ENCODE results near the gene ZKSCAN3.

ZKSCAN3 gene

GRCh38 chr6:28333047-28333446 is 16.7 kb upstream of the ZKSCAN3 start:
- H3K4me3 ChIP-seq (ENCODE audit: low read length): no peak overlapping the region
- no peaks in the 10 kb centered on the region for H3K27me3 ChIP-seq (ENCODE audit: control insufficient read depth, insufficient read depth, low read length)
- H3K4me1 ChIP-seq (ENCODE audit: control insufficient read depth, low read depth, low read length): peaks cover 15% of the 10 kb centered on the region
- H3K9me3 ChIP-seq (ENCODE audit: control insufficient read depth, low read depth, low read length): no peaks in the 10 kb centered on the region
- H3K27ac ChIP-seq (ENCODE audit: low read length): no peak overlapping the region
- H3K9ac ChIP-seq (ENCODE audit: low read length): no peak overlapping the region
- no peaks in the 10 kb centered on the region for H3K36me3 ChIP-seq (ENCODE audit: control insufficient read depth, low read depth, low read length)

- H3K9me3 ChIP-seq (ENCODE audit: control insufficient read depth, low read depth, low read length): no peaks in the 10 kb centered on the region
- no peak overlapping the region for H3K4me3 ChIP-seq (ENCODE audit: low read length)
- H3K27ac ChIP-seq (ENCODE audit: low read length): no peak overlapping the region
- H3K4me1 ChIP-seq (ENCODE audit: control insufficient read depth, low read depth, low read length): peaks cover 15% of the 10 kb centered on the region
- no peak overlapping the region for H3K9ac ChIP-seq (ENCODE audit: low read length)
- H3K27me3 ChIP-seq (ENCODE audit: control insufficient read depth, insufficient read depth, low read length): no peaks in the 10 kb centered on the region
- no peaks in the 10 kb centered on the region for H3K36me3 ChIP-seq (ENCODE audit: control insufficient read depth, low read depth, low read length)
Measured at GRCh38 chr6:28333599-28334018, 16.1 kb upstream of the ZKSCAN3 start.

GRCh38 chr6:28334286-28335039 is 15.3 kb upstream of the ZKSCAN3 start:
- Histone ChIP-seq H3K9ac (ENCODE audit: low read length) (peak overlapping the region; percentile 100), H3K4me3 (ENCODE audit: low read length) (peak overlapping the region; percentile 90), H3K27ac (ENCODE audit: low read length) (peak overlapping the region; percentile 100)

GRCh38 chr6:28335040-28335563 is 14.6 kb upstream of the ZKSCAN3 start:
- Histone ChIP-seq H3K4me3 (ENCODE audit: low read length) (peak overlapping the region; percentile 90), H3K27me3 (ENCODE audit: control insufficient read depth, insufficient read depth, low read length) (no peaks in the 10 kb centered on the region), H3K4me1 (ENCODE audit: control insufficient read depth, low read depth, low read length) (peaks cover 15% of the 10 kb centered on the region), H3K36me3 (ENCODE audit: control insufficient read depth, low read depth, low read length) (no peaks in the 10 kb centered on the region), H3K9ac (ENCODE audit: low read length) (peak overlapping the region; percentile 100), H3K9me3 (ENCODE audit: control insufficient read depth, low read depth, low read length) (no peaks in the 10 kb centered on the region), H3K27ac (ENCODE audit: low read length) (peak overlapping the region; percentile 100)

More at GRCh38 chr6:28334286-28335039, 15.3 kb upstream of the ZKSCAN3 start:
- Histone ChIP-seq H3K4me1 (ENCODE audit: control insufficient read depth, low read depth, low read length) (peaks cover 15% of the 10 kb centered on the region), H3K36me3 (ENCODE audit: control insufficient read depth, low read depth, low read length) (no peaks in the 10 kb centered on the region), H3K9me3 (ENCODE audit: control insufficient read depth, low read depth, low read length) (no peaks in the 10 kb centered on the region), H3K27me3 (ENCODE audit: control insufficient read depth, insufficient read depth, low read length) (no peaks in the 10 kb centered on the region)

GRCh38 chr6:28335564-28336283 is 14.0 kb upstream of the ZKSCAN3 start, which contains the start of gene ZSCAN31:
TSS of gene ZSCAN31 (minus strand) at chr6:28336148. CDS start at chr6:28329683, 6,465 bp downstream.
- no peaks in the 10 kb centered on the region for H3K27me3 ChIP-seq (ENCODE audit: control insufficient read depth, insufficient read depth, low read length)
- peaks cover 15% of the 10 kb centered on the region for H3K4me1 ChIP-seq (ENCODE audit: control insufficient read depth, low read depth, low read length)
- no peaks in the 10 kb centered on the region for H3K36me3 ChIP-seq (ENCODE audit: control insufficient read depth, low read depth, low read length)
- H3K9me3 ChIP-seq (ENCODE audit: control insufficient read depth, low read depth, low read length): no peaks in the 10 kb centered on the region
- peak within 1 kb of the TSS; percentile 90 for H3K4me3 ChIP-seq (ENCODE audit: low read length)
- peak within 1 kb of the TSS; percentile 100 for H3K9ac ChIP-seq (ENCODE audit: low read length)
- H3K27ac ChIP-seq (ENCODE audit: low read length): peak within 1 kb of the TSS; percentile 100

- Histone ChIP-seq H3K9me3 (ENCODE audit: control insufficient read depth, low read depth, low read length) (no peaks in the 10 kb centered on the region), H3K9ac (ENCODE audit: low read length) (peak overlapping the region; percentile 100), H3K27me3 (ENCODE audit: control insufficient read depth, insufficient read depth, low read length) (no peaks in the 10 kb centered on the region), H3K27ac (ENCODE audit: low read length) (peak overlapping the region; percentile 100), H3K4me3 (ENCODE audit: low read length) (peak overlapping the region; percentile 90), H3K4me1 (ENCODE audit: control insufficient read depth, low read depth, low read length) (peaks cover 15% of the 10 kb centered on the region), H3K36me3 (ENCODE audit: control insufficient read depth, low read depth, low read length) (no peaks in the 10 kb centered on the region)
Measured at GRCh38 chr6:28336284-28337120, 13.2 kb upstream of the ZKSCAN3 start.

GRCh38 chr6:28337121-28337520 is 12.6 kb upstream of the ZKSCAN3 start:
- Histone ChIP-seq H3K27me3 (ENCODE audit: control insufficient read depth, insufficient read depth, low read length) (no peaks in the 10 kb centered on the region), H3K4me3 (ENCODE audit: low read length) (peak overlapping the region; percentile 90), H3K9me3 (ENCODE audit: control insufficient read depth, low read depth, low read length) (no peaks in the 10 kb centered on the region), H3K36me3 (ENCODE audit: control insufficient read depth, low read depth, low read length) (no peaks in the 10 kb centered on the region), H3K4me1 (ENCODE audit: control insufficient read depth, low read depth, low read length) (peaks cover 15% of the 10 kb centered on the region), H3K27ac (ENCODE audit: low read length) (no peak overlapping the region), H3K9ac (ENCODE audit: low read length) (peak overlapping the region; percentile 100)

- Histone ChIP-seq H3K9ac (ENCODE audit: low read length) (no peak overlapping the region), H3K4me1 (ENCODE audit: control insufficient read depth, low read depth, low read length) (peaks cover 7% of the 10 kb centered on the region), H3K36me3 (ENCODE audit: control insufficient read depth, low read depth, low read length) (no peaks in the 10 kb centered on the region), H3K9me3 (ENCODE audit: control insufficient read depth, low read depth, low read length) (no peaks in the 10 kb centered on the region), H3K4me3 (ENCODE audit: low read length) (no peak overlapping the region), H3K27ac (ENCODE audit: low read length) (no peak overlapping the region), H3K27me3 (ENCODE audit: control insufficient read depth, insufficient read depth, low read length) (peaks cover 2% of the 10 kb centered on the region)
Measured at GRCh38 chr6:28340310-28341095, 9.2 kb upstream of the ZKSCAN3 start.

GRCh38 chr6:28343898-28344677 is 5.7 kb upstream of the ZKSCAN3 start:
- H3K36me3 ChIP-seq (ENCODE audit: control insufficient read depth, low read depth, low read length): no peaks in the 10 kb centered on the region
- peaks cover 7% of the 10 kb centered on the region for H3K27me3 ChIP-seq (ENCODE audit: control insufficient read depth, insufficient read depth, low read length)
- H3K4me3 ChIP-seq (ENCODE audit: low read length): no peak overlapping the region
- no peaks in the 10 kb centered on the region for H3K4me1 ChIP-seq (ENCODE audit: control insufficient read depth, low read depth, low read length)
- no peak overlapping the region for H3K27ac ChIP-seq (ENCODE audit: low read length)
- no peaks in the 10 kb centered on the region for H3K9me3 ChIP-seq (ENCODE audit: control insufficient read depth, low read depth, low read length)
- H3K9ac ChIP-seq (ENCODE audit: low read length): no peak overlapping the region

- no peak overlapping the region for H3K9ac ChIP-seq (ENCODE audit: low read length)
- H3K4me3 ChIP-seq (ENCODE audit: low read length): no peak overlapping the region
- no peaks in the 10 kb centered on the region for H3K4me1 ChIP-seq (ENCODE audit: control insufficient read depth, low read depth, low read length)
- no peak overlapping the region for H3K27ac ChIP-seq (ENCODE audit: low read length)
- peaks cover 7% of the 10 kb centered on the region for H3K27me3 ChIP-seq (ENCODE audit: control insufficient read depth, insufficient read depth, low read length)
- no peaks in the 10 kb centered on the region for H3K36me3 ChIP-seq (ENCODE audit: control insufficient read depth, low read depth, low read length)
- no peaks in the 10 kb centered on the region for H3K9me3 ChIP-seq (ENCODE audit: control insufficient read depth, low read depth, low read length)
Measured at GRCh38 chr6:28345201-28345600, 4.5 kb upstream of the ZKSCAN3 start.

Measured in iPS-18a (cell line).